ENCODE data around the gene ANKS4B.
A peak's percentile ranks its signal among the peaks of the same experiment; 100 is the strongest.

The ANKS4B gene

DNA sequence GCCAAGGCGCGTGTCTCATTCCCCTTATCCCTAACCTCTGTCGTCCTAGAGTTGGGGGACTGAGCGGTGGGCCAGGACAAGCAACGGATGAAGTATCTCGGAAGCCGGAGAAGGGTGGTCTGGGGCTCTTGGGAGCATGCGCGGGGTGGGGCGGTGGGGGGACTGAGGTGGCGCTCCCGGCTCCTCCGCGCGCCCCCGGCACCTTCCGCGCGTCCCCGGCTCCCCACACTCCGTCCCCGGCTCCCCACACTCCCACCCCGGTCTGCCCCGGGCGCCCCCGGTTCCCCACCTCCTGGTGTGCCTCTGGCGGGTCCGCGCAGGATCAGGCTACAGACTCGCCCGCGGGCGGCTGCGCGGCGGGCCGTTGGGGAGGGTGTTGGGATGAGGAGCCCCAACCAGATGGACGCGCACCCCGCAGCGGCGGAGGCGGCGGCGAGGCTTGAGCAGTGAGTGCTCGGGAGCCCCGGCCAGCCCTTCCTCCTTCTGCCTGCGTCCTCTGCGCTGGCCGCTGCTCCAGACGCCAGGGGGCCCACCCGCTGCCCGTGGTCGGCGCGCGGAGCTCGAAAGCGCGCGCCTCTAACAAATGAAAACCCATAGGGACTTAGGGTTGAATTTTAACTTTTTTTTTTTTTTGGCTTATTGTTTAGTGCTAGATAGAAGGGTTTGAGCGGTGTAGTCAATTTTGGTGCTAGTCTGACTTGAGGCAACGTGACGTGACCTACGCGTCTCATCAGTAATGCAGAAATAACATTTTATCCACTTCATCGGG is 50.2 kb downstream of the ANKS4B start (continued):
- TF ChIP-seq SP2 (tag by site-specific recombination; IDR thresholded peaks at IDR 0.05) = peak; percentile 32; the same call in 1 of the 2 replicates
- TF ChIP-seq ZFHX2 (tag by site-specific recombination; conservative IDR thresholded peaks at IDR 0.05) = peak; percentile 35; the same call in 1 of the 2 replicates
- TF ChIP-seq, protein P1, sequence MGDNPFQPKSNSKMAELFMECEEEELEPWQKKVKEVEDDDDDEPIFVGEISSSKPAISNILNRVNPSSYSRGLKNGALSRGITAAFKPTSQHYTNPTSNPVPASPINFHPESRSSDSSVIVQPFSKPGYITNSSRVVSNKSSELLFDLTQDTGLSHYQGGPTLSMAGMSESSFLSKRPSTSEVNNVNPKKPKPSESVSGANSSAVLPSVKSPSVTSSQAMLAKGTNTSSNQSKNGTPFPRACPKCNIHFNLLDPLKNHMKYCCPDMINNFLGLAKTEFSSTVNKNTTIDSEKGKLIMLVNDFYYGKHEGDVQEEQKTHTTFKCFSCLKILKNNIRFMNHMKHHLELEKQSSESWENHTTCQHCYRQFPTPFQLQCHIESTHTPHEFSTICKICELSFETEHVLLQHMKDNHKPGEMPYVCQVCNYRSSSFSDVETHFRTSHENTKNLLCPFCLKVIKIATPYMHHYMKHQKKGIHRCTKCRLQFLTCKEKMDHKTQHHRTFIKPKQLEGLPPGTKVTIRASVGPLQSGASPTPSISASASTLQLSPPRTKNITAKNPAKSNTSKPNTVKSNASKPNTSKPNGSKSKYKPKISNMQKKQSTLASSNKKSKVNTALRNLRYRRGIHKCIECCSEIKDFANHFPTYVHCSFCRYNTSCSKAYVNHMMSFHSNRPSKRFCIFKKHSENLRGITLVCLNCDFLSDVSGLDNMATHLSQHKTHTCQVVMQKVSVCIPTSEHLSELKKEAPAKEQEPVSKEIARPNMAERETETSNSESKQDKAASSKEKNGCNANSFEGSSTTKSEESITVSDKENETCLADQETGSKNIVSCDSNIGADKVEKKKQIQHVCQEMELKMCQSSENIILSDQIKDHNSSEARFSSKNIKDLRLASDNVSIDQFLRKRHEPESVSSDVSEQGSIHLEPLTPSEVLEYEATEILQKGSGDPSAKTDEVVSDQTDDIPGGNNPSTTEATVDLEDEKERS (tag by site-specific recombination; IDR thresholded peaks at IDR 0.05) = no peak
- no peak for TF ChIP-seq ZNF10 (tag by site-specific recombination; IDR thresholded peaks at IDR 0.05)
- TF ChIP-seq, protein P2, sequence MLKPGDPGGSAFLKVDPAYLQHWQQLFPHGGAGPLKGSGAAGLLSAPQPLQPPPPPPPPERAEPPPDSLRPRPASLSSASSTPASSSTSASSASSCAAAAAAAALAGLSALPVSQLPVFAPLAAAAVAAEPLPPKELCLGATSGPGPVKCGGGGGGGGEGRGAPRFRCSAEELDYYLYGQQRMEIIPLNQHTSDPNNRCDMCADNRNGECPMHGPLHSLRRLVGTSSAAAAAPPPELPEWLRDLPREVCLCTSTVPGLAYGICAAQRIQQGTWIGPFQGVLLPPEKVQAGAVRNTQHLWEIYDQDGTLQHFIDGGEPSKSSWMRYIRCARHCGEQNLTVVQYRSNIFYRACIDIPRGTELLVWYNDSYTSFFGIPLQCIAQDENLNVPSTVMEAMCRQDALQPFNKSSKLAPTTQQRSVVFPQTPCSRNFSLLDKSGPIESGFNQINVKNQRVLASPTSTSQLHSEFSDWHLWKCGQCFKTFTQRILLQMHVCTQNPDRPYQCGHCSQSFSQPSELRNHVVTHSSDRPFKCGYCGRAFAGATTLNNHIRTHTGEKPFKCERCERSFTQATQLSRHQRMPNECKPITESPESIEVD (tag by site-specific recombination; IDR thresholded peaks at IDR 0.05) = no peak
- TF ChIP-seq ZNF664 (tag by site-specific recombination; IDR thresholded peaks at IDR 0.05) = no peak
- TF ChIP-seq ZNF350 (tag by site-specific recombination; IDR thresholded peaks at IDR 0.05) = no peak
- no peak for TF ChIP-seq BCL11B (tag by site-specific recombination; IDR thresholded peaks at IDR 0.05; ENCODE audit: low read depth)
- no peak for TF ChIP-seq RBAK (tag by site-specific recombination; IDR thresholded peaks at IDR 0.05)
- TF ChIP-seq BCL11A (tag by site-specific recombination; IDR thresholded peaks at IDR 0.05; ENCODE audit: low read depth) = no peak
- peak; percentile 36; the same call in 1 of the 2 replicates for TF ChIP-seq ZBTB20 (tag by site-specific recombination; IDR thresholded peaks at IDR 0.05)
- TF ChIP-seq, protein P3, sequence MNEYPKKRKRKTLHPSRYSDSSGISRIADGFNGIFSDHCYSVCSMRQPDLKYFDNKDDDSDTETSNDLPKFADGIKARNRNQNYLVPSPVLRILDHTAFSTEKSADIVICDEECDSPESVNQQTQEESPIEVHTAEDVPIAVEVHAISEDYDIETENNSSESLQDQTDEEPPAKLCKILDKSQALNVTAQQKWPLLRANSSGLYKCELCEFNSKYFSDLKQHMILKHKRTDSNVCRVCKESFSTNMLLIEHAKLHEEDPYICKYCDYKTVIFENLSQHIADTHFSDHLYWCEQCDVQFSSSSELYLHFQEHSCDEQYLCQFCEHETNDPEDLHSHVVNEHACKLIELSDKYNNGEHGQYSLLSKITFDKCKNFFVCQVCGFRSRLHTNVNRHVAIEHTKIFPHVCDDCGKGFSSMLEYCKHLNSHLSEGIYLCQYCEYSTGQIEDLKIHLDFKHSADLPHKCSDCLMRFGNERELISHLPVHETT (tag by site-specific recombination; IDR thresholded peaks at IDR 0.05) = no peak
- no peak for TF ChIP-seq ZNF311 (tag by site-specific recombination; IDR thresholded peaks at IDR 0.05; ENCODE audit: borderline replicate concordance)
- TF ChIP-seq ZNF791 (tag by site-specific recombination; IDR thresholded peaks at IDR 0.05) = no peak
- TF ChIP-seq ZNF837 (tag by site-specific recombination; IDR thresholded peaks at IDR 0.05) = no peak
- no peak for TF ChIP-seq ZNF146 (tag by site-specific recombination; IDR thresholded peaks at IDR 0.05)
- TF ChIP-seq ZFP69B (tag by site-specific recombination; IDR thresholded peaks at IDR 0.05) = peak; percentile 94
- TF ChIP-seq ZBTB8A (tag by site-specific recombination; IDR thresholded peaks at IDR 0.05) = peak; percentile 40; the same call in 1 of the 2 replicates
- TF ChIP-seq, protein P4, sequence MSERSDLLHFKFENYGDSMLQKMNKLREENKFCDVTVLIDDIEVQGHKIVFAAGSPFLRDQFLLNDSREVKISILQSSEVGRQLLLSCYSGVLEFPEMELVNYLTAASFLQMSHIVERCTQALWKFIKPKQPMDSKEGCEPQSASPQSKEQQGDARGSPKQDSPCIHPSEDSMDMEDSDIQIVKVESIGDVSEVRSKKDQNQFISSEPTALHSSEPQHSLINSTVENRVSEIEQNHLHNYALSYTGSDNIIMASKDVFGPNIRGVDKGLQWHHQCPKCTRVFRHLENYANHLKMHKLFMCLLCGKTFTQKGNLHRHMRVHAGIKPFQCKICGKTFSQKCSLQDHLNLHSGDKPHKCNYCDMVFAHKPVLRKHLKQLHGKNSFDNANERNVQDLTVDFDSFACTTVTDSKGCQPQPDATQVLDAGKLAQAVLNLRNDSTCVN (tag by site-specific recombination; optimal IDR thresholded peaks at IDR 0.05) = peak; percentile 81
- TF ChIP-seq EGR2 (tag by site-specific recombination; IDR thresholded peaks at IDR 0.05; ENCODE audit: low read depth) = peak; percentile 52
- TF ChIP-seq ZNF341 (tag by site-specific recombination; IDR thresholded peaks at IDR 0.05; ENCODE audit: low read depth) = peak; percentile 74
- TF ChIP-seq ZNF76 (tag by site-specific recombination; IDR thresholded peaks at IDR 0.05; ENCODE audit: borderline replicate concordance, low read depth) = no peak
- TF ChIP-seq ZNF660 (tag by site-specific recombination; IDR thresholded peaks at IDR 0.05) = no peak
- TF ChIP-seq, protein P5, sequence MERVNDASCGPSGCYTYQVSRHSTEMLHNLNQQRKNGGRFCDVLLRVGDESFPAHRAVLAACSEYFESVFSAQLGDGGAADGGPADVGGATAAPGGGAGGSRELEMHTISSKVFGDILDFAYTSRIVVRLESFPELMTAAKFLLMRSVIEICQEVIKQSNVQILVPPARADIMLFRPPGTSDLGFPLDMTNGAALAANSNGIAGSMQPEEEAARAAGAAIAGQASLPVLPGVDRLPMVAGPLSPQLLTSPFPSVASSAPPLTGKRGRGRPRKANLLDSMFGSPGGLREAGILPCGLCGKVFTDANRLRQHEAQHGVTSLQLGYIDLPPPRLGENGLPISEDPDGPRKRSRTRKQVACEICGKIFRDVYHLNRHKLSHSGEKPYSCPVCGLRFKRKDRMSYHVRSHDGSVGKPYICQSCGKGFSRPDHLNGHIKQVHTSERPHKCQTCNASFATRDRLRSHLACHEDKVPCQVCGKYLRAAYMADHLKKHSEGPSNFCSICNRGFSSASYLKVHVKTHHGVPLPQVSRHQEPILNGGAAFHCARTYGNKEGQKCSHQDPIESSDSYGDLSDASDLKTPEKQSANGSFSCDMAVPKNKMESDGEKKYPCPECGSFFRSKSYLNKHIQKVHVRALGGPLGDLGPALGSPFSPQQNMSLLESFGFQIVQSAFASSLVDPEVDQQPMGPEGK (tag by site-specific recombination; IDR thresholded peaks at IDR 0.05) = peak; percentile 53; the same call in 1 of the 2 replicates
- TF ChIP-seq, protein P6, sequence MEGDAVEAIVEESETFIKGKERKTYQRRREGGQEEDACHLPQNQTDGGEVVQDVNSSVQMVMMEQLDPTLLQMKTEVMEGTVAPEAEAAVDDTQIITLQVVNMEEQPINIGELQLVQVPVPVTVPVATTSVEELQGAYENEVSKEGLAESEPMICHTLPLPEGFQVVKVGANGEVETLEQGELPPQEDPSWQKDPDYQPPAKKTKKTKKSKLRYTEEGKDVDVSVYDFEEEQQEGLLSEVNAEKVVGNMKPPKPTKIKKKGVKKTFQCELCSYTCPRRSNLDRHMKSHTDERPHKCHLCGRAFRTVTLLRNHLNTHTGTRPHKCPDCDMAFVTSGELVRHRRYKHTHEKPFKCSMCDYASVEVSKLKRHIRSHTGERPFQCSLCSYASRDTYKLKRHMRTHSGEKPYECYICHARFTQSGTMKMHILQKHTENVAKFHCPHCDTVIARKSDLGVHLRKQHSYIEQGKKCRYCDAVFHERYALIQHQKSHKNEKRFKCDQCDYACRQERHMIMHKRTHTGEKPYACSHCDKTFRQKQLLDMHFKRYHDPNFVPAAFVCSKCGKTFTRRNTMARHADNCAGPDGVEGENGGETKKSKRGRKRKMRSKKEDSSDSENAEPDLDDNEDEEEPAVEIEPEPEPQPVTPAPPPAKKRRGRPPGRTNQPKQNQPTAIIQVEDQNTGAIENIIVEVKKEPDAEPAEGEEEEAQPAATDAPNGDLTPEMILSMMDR (tag by site-specific recombination; IDR thresholded peaks at IDR 0.05) = peak; percentile 82
- TF ChIP-seq ZNF670 (tag by site-specific recombination; IDR thresholded peaks at IDR 0.05; ENCODE audit: low read depth) = no peak
- no peak for TF ChIP-seq ZNF292 (tag by site-specific recombination; IDR thresholded peaks at IDR 0.05; ENCODE audit: borderline replicate concordance, low read depth)

Data from HEK293 (cell line).